OCI-LY1 (cell line): ENCODE measurements around the gene TRIL.

Experiments used
- CTCF ChIP-seq: fragments of 200-600 bp; sonication (generic), shearing (Covaris generic); IDR thresholded peaks from 2 replicates; pipeline ENCODE4 v1.5.1; 2017; ENCODE audit warnings: mild to moderate bottlenecking, antibody characterized with exemption, low read length, moderate library complexity, mixed read lengths
- EZH2 ChIP-seq: fragments of 200-600 bp; sonication (generic), shearing (Covaris generic); IDR thresholded peaks from 2 replicates; pipeline ENCODE4 v1.8.0; 2017; ENCODE audit warnings: borderline replicate concordance, mixed run types, mild to moderate bottlenecking, antibody characterized with exemption, low read length, moderate library complexity, mixed read lengths

GRCh38 chr7:29000717-29001076 is 42.6 kb upstream of the TRIL start:
- TF ChIP-seq CTCF, result no peak
- TF ChIP-seq EZH2, result no peak
